Liver (tissue), 9 donors: ENCODE data around the gene NECAB2. TPM values are rescaled to one million over a fixed set of nuclear protein-coding genes. Genes with fewer than 3 reads are reported as not detected.

Experiments used
- DNase-seq: peaks from one replicate; pipeline ENCODE4 v3.0.0-alpha.2; 2017; ENCODE audit warnings: low spot score
- H3K27ac ChIP-seq, 2 donors: one replicate each; pipeline ENCODE4 v1.7.0; 2013; ENCODE audit warnings: inconsistent platforms in 2 of 2, low read length in 2 of 2, control low read depth in 1 of 2, low read depth in 1 of 2, mild to moderate bottlenecking in 1 of 2
- H3K27me3 ChIP-seq, 4 donors: one replicate each; pipeline versions ENCODE4 v1.6.1 to v1.7.0; 2013; ENCODE audit warnings: low read length in 3 of 4, inconsistent platforms in 1 of 4, mild to moderate bottlenecking in 1 of 4, moderate library complexity in 1 of 4; ENCODE audit not compliant: control insufficient read depth in 4 of 4, insufficient read depth in 4 of 4
- H3K36me3 ChIP-seq, 4 donors: one replicate each; pipeline versions ENCODE4 v1.6.1 to v1.7.0; 2013; ENCODE audit warnings: low read length in 3 of 4, mild to moderate bottlenecking in 3 of 4, low read depth in 1 of 4, moderate library complexity in 1 of 4; ENCODE audit not compliant: control insufficient read depth in 4 of 4, insufficient read depth in 3 of 4
- H3K4me1 ChIP-seq, 4 donors: one replicate each; pipeline versions ENCODE4 v1.6.1 to v1.7.0; 2013; ENCODE audit warnings: low read length in 3 of 4, mild to moderate bottlenecking in 3 of 4, moderate library complexity in 1 of 4; ENCODE audit not compliant: control insufficient read depth in 4 of 4, insufficient read depth in 4 of 4
- H3K4me3 ChIP-seq, 3 donors: one replicate each; pipeline versions ENCODE4 v1.6.1 to v1.7.0; 2013; ENCODE audit warnings: low read length in 3 of 3, control low read depth in 1 of 3, low read depth in 1 of 3, mild to moderate bottlenecking in 1 of 3
- H3K9ac ChIP-seq, 2 donors: one replicate each; pipeline ENCODE4 v1.7.0; 2013; ENCODE audit warnings: low read length in 2 of 2, mild to moderate bottlenecking in 2 of 2, moderate library complexity in 2 of 2, control low read depth in 1 of 2, low read depth in 1 of 2
- H3K9me3 ChIP-seq, 4 donors: one replicate each; pipeline versions ENCODE4 v1.6.1 to v1.7.0; 2013; ENCODE audit warnings: low read length in 3 of 4; ENCODE audit not compliant: control insufficient read depth in 4 of 4
- EGR1 ChIP-seq, 2 donors: IDR thresholded peaks; 2 replicates each; pipeline ENCODE4 v1.6.1; 2016 to 2018; ENCODE audit warnings: antibody characterized with exemption in 2 of 2, low read depth in 2 of 2
- FOXA1 ChIP-seq: IDR thresholded peaks from 2 replicates; pipeline ENCODE4 v1.6.1; 2016; ENCODE audit warnings: antibody characterized with exemption
- FOXA2 ChIP-seq: IDR thresholded peaks from 2 replicates; pipeline ENCODE4 v1.6.1; 2016; ENCODE audit warnings: antibody characterized with exemption
- GABPA ChIP-seq, 2 donors: IDR thresholded peaks in 1 of 2; conservative IDR thresholded peaks in 1 of 2; 2 replicates each; pipeline ENCODE4 v1.6.1; 2016; ENCODE audit warnings: antibody characterized with exemption in 2 of 2, mild to moderate bottlenecking in 1 of 2, moderate library complexity in 1 of 2
- HNF4A ChIP-seq, 2 donors: conservative IDR thresholded peaks; 2 replicates each; pipeline ENCODE4 v1.6.1; 2016; ENCODE audit warnings: antibody characterized with exemption in 2 of 2, mild to moderate bottlenecking in 2 of 2
- HNF4G ChIP-seq: IDR thresholded peaks from 2 replicates; pipeline ENCODE4 v1.6.1; 2016; ENCODE audit warnings: antibody characterized with exemption
- JUND ChIP-seq, 2 donors: IDR thresholded peaks; 2 replicates each; pipeline ENCODE4 v1.6.1; 2016; ENCODE audit warnings: antibody characterized with exemption in 2 of 2
- NR2F2 ChIP-seq: IDR thresholded peaks from 2 replicates; pipeline ENCODE4 v1.6.1; 2016; ENCODE audit warnings: antibody characterized with exemption
- RAD21 ChIP-seq, 2 donors: IDR thresholded peaks; 2 replicates each; pipeline ENCODE4 v1.6.1; 2016; ENCODE audit warnings: antibody characterized with exemption in 2 of 2, mild to moderate bottlenecking in 2 of 2
- RXRA ChIP-seq, 2 donors: IDR thresholded peaks; 2 replicates each; pipeline ENCODE4 v1.6.1; 2017 to 2018; ENCODE audit warnings: antibody characterized with exemption in 2 of 2, mild to moderate bottlenecking in 1 of 2
- SP1 ChIP-seq: IDR thresholded peaks from 2 replicates; pipeline ENCODE4 v1.6.1; 2018; ENCODE audit warnings: antibody characterized with exemption, mild to moderate bottlenecking
- TAF1 ChIP-seq: conservative IDR thresholded peaks from 2 replicates; pipeline ENCODE4 v1.6.1; 2016; ENCODE audit warnings: antibody characterized with exemption, mild to moderate bottlenecking
- YY1 ChIP-seq: IDR thresholded peaks from 2 replicates; pipeline ENCODE4 v1.6.1; 2016; ENCODE audit warnings: antibody characterized with exemption, mild to moderate bottlenecking
- WGBS: extraction: QIAGEN DNeasy Blood & Tissue Kit; methylation state at CpG from one replicate; pipeline ENCODE4 v1.1.7; 2013; 5-methylcytosine and 5-hydroxymethylcytosine counted together
- polyA plus RNA-seq, 2 donors: library from polyadenylated mRNA; stranded (reverse) in 1 of 2; unstranded in 1 of 2; fragments of 200-250 nt in 1 of 2; fragments of >200 nt in 1 of 2; fragmentation: Nextera tagmentation in 1 of 2; extraction: Ambion mirVana in 1 of 2; gene quantifications; one replicate each; pipeline versions ENCODE4 v1.2.1 to v1.2.3, GENCODE V29; 2013 to 2015
- total RNA-seq, 2 donors: library from RNA; depleted of rRNA; stranded (reverse); fragments of >200 nt; gene quantifications; one replicate each; pipeline ENCODE4 v1.2.3, GENCODE V29; 2014
- TF ChIP-seq, protein P1 (sequence below): fragments of 150-350 bp; IDR thresholded peaks from 2 replicates; pipeline ENCODE4 v1.5.1; 2017; ENCODE audit warnings: improper control_type of control experiment, low read depth, low read length; ENCODE audit not compliant: missing input control
- TF ChIP-seq, protein P2 (sequence below): IDR thresholded peaks from 2 replicates; pipeline ENCODE4 v1.6.1; 2016; ENCODE audit warnings: antibody characterized with exemption
- TF ChIP-seq, protein P3 (sequence below): IDR thresholded peaks from 2 replicates; pipeline ENCODE4 v1.6.1; 2016; ENCODE audit warnings: antibody characterized with exemption, mild to moderate bottlenecking
- TF ChIP-seq, protein P4 (sequence below): IDR thresholded peaks from 2 replicates; pipeline ENCODE4 v1.6.1; 2016; ENCODE audit warnings: antibody characterized with exemption
- donor health status: healthy.
- donor health status: healthy.
- donor health status: healthy.
- donor health status: healthy.
- donor health status: healthy.

The NECAB2 gene
- total and polyA plus RNA-seq, 4 donors = 2.7 to 3.8 (median 2.9) TPM; not detected in 1

DNA sequence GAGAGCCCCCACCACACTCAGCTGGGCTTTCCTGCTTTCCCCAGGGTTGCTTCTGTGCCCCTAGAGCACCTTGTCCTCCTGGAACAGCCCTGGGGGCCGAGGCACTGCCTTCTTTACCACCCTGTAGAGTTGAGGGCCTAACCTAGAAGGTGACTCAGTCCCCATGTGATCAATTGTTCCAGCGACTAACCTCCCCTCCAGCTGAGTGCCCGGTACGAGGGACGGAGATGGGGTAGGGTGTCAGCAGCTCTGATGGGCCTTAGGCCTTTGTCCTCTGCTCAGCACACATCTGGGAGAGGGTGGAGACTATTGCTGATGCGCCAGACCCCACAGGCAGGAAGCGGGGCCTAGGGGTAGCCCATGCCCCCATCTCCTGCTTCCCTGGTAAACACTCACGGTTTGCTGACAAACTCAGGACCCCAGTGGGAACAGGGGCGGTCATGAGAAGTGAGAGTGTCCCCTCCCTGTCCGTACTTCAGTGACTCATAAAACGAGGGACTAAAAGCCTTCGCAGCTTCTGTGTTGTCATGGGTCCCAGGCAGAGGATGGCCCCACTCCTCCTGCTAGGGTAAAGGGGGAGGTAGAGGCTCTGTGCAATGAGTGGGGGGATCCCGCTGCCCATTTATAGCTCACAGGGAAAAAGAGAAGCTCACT is 33.1 kb downstream of the NECAB2 start:
- no peaks in the 10 kb centered on the region for H3K27me3 ChIP-seq
- WGBS = 91% methylated on average over 13 of the region's 13 CpGs
- no peaks in the 10 kb centered on the region for H3K4me1 ChIP-seq
- no peaks in the 10 kb centered on the region for H3K9me3 ChIP-seq
- no peak overlapping the region for H3K4me3 ChIP-seq
- TF ChIP-seq, protein P1, sequence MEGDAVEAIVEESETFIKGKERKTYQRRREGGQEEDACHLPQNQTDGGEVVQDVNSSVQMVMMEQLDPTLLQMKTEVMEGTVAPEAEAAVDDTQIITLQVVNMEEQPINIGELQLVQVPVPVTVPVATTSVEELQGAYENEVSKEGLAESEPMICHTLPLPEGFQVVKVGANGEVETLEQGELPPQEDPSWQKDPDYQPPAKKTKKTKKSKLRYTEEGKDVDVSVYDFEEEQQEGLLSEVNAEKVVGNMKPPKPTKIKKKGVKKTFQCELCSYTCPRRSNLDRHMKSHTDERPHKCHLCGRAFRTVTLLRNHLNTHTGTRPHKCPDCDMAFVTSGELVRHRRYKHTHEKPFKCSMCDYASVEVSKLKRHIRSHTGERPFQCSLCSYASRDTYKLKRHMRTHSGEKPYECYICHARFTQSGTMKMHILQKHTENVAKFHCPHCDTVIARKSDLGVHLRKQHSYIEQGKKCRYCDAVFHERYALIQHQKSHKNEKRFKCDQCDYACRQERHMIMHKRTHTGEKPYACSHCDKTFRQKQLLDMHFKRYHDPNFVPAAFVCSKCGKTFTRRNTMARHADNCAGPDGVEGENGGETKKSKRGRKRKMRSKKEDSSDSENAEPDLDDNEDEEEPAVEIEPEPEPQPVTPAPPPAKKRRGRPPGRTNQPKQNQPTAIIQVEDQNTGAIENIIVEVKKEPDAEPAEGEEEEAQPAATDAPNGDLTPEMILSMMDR = no peak
- TF ChIP-seq, protein P2, sequence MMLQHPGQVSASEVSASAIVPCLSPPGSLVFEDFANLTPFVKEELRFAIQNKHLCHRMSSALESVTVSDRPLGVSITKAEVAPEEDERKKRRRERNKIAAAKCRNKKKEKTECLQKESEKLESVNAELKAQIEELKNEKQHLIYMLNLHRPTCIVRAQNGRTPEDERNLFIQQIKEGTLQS = no peak
- no peak for TF ChIP-seq HNF4A (conservative IDR thresholded peaks at IDR 0.05)
- TF ChIP-seq SP1 = no peak
- TF ChIP-seq, protein P3, sequence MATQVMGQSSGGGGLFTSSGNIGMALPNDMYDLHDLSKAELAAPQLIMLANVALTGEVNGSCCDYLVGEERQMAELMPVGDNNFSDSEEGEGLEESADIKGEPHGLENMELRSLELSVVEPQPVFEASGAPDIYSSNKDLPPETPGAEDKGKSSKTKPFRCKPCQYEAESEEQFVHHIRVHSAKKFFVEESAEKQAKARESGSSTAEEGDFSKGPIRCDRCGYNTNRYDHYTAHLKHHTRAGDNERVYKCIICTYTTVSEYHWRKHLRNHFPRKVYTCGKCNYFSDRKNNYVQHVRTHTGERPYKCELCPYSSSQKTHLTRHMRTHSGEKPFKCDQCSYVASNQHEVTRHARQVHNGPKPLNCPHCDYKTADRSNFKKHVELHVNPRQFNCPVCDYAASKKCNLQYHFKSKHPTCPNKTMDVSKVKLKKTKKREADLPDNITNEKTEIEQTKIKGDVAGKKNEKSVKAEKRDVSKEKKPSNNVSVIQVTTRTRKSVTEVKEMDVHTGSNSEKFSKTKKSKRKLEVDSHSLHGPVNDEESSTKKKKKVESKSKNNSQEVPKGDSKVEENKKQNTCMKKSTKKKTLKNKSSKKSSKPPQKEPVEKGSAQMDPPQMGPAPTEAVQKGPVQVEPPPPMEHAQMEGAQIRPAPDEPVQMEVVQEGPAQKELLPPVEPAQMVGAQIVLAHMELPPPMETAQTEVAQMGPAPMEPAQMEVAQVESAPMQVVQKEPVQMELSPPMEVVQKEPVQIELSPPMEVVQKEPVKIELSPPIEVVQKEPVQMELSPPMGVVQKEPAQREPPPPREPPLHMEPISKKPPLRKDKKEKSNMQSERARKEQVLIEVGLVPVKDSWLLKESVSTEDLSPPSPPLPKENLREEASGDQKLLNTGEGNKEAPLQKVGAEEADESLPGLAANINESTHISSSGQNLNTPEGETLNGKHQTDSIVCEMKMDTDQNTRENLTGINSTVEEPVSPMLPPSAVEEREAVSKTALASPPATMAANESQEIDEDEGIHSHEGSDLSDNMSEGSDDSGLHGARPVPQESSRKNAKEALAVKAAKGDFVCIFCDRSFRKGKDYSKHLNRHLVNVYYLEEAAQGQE = no peak
- TF ChIP-seq, protein P4, sequence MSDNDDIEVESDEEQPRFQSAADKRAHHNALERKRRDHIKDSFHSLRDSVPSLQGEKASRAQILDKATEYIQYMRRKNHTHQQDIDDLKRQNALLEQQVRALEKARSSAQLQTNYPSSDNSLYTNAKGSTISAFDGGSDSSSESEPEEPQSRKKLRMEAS = no peak
- no peak for TF ChIP-seq TAF1
- peaks cover 0 to 23% (median 12%) of the 10 kb centered on the region in 4 donors for H3K36me3 ChIP-seq
- no peak overlapping the region for H3K9ac ChIP-seq
- H3K27ac ChIP-seq = no peak overlapping the region
- DNase-seq = no peak

DNA sequence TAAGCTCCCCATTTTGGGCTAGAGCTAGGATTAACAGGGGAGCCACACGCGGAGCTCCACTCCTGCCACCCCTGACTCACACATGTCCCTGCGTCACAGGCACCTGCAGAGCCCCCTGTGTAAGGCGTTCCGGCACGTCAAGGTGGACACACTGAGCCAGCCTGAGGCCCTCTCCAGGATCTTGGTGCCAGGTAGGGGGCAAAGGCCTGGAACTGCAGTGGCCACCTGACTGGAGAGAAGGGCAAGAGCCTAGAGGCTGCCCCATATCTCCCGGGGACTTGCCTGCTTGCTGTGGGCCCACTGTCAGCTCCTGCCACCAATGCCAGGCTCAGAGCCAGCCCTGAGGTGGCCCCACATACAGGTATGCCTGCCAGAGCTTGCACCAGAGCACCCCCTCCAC is 33.7 kb downstream of the NECAB2 start:
- WGBS = 95% methylated on average over 7 of the region's 7 CpGs
- Histone ChIP-seq H3K27ac (no peak overlapping the region), H3K27me3 (no peaks in the 10 kb centered on the region), H3K9ac (no peak overlapping the region), H3K36me3 (peaks cover 0 to 17% (median 12%) of the 10 kb centered on the region in 4 donors), H3K4me3 (no peak overlapping the region), H3K4me1 (no peaks in the 10 kb centered on the region), H3K9me3 (no peaks in the 10 kb centered on the region)
- no peak for DNase-seq
- TF ChIP-seq FOXA1 (no peak), HNF4A (conservative IDR thresholded peaks at IDR 0.05) (no peak), SP1 (no peak), GABPA (IDR thresholded peaks at IDR 0.05 in 1 of 2, conservative IDR thresholded peaks at IDR 0.05 in 1 of 2) (no peak), JUND (IDR thresholded peaks at IDR 0.05) (no peak), TAF1 (no peak), EGR1 (IDR thresholded peaks at IDR 0.05; ENCODE audit: low read depth in 2 of 2) (no peak), RAD21 (IDR thresholded peaks at IDR 0.05) (no peak), RXRA (IDR thresholded peaks at IDR 0.05) (no peak), NR2F2 (no peak), FOXA2 (no peak), YY1 (no peak), HNF4G (no peak)
- TF ChIP-seq, protein P2 = no peak
- TF ChIP-seq, protein P4 = no peak
- TF ChIP-seq, protein P3 = no peak
- TF ChIP-seq, protein P1 = no peak
